GM20431 (cell line): ENCODE measurements around the gene ATF7IP2.
"Not testable (repeated sequence)": the region's sequence is repeated elsewhere in the genome, so short reads cannot be mapped to it uniquely, and the experiment has no call there.

Experiments
- in situ Hi-C: fragments of 300-500 bp; cut with MseI, MboI; formaldehyde crosslinking; loops from one replicate; pipeline ENCODE4 v1.15.0; 2020; ENCODE audit warnings: low sequenced_read_pairs; ENCODE audit not compliant: unreplicated experiment

Gene ATF7IP2

DNA sequence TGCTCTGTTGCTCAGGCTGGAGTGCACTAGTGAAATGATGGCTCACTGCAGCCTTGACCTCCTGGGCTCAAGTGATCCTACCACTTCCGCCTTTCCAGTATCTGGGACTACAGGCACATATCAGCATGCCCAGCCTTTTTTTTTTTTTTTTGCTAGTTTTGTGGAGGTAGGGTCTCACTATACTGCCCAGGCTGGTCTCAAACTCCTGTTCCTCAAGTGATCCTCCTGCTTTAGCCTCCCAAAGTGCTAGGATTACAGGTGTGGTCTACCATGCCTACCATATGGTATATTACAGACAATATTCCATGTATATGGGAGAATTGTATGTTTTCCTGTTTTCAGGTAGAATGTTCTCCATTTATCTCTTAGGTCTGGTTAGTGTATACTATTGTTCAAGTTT is 12.3 kb upstream of the ATF7IP2 start:
- in situ Hi-C loops = no loop called here

DNA sequence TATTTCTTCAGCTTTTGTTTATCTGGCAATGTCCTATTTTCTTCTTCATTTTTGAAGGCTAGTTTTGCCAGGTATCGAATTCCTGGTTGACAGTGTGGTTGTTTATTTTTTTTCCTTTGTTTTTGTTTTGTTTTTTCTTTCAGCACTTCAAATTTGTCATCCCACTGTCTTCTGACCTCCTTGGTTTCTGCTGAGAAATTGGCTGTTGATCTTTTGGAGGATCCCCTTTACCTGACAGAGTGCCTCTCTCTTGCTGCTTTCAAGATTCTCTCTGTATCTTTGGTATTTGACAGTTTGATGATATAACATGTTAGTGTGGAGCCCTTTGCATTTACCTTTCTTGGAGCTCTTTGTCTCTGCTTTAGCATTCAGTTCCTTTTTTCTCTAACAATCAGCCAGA is 9.6 kb upstream of the ATF7IP2 start:
- in situ Hi-C loops = no loop called here

DNA sequence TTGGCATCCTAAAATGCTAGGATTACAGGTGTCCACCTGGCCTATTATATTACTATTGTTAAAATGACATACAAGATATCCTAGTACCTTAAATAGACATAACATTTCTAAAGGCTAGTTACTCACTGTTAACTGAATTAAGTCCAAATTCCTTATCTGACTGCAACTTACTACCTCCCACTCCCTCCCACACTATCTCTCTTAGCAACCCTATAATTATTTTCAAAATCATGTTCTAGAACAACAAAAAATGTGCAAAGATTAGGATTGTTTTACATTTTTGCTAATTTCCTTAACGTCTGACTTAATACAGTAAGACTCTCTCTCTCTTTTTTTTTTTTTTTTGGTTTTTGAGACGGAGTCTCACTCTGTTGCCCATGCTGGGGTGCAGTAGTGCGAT is 2.2 kb upstream of the ATF7IP2 start:
- in situ Hi-C loops = no loop called here

DNA sequence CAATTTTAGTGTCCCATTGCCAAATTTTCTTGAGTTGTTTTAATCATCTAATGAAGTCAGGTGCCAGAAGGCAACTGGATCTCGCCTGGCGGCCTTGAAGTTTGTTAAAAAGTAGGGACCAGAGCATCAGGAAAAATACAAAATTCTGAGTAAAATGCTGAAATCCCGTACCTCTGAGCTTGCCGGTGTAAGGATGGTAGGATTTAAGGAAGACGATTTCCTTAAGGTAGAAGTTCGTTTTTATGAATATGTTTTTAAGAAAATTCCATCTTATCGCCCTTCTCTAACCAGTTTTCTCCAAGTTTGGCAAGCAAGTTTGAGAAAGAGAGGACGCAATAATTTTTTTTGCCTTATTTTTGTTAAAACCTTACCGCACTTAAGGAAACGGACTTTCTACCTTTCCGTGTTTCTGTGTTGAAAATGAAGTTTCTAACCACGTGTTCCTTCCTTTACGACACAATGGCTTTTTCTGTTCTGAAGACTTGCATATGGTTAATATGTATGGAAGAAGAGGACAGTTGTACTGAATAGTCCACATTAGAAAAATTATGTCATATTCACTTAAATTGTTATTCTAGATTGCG is 748 bp downstream of the ATF7IP2 start:
- in situ Hi-C loops = no loop called here

DNA sequence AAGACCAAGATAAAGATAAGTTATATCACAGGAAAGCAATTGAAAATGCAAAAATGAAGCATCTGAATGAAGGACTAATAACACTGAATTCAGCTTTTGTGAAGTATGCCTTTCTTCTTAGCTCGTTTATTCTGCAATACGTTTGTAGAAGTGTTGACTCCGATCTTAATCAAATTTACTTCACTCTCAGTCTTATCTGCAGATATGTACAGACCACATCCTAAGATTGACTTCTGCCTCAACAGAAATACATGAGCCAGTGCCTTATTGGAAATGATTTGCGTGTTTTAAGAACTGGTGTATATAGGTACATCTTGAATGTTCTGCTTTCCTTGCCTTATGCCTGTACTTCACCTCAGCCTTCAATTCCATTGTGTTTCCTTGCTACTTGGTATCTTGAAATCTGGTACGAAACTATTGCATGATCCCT is 1.3 kb downstream of the ATF7IP2 start:
- in situ Hi-C loops = no loop called here

DNA sequence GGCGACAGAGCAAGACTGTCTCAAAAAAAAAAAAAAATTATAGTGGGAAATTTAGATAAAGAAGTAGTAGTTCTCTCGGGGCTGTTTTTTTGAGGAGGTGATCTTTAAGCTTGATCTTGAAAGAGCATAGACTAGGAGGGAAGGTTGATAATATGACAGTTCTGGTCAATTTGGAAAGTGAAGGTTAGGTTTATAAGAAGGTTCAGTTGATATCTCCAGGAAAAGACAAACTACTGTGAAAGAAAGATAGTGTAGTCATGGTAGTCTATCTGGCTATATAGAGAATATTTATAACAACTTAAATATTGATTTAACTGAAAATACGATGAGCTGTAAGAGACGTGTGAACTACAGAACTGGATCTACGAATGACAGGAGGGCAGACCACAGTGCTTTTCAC is 3.1 kb downstream of the ATF7IP2 start:
- in situ Hi-C loops = no loop called here

DNA sequence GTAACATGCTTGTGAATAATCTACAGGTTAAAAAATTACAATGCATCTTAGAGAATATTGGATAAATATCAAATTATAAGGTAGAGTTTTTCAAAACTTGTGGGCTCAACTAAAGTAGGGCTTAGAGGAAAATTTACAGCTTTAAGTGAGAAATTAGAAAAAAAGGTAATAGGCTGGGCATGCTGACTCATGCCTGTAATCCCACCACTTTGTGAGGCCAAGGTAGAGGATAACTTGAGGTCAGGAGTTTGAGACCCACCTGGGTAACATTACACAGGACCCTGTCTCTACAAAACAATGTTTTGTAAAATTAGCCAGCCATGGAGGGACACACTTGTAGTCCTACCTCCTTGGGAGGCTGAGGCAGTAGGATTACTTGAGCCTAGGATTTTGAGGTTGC is 4.5 kb downstream of the ATF7IP2 start:
- in situ Hi-C loops = no loop called here

DNA sequence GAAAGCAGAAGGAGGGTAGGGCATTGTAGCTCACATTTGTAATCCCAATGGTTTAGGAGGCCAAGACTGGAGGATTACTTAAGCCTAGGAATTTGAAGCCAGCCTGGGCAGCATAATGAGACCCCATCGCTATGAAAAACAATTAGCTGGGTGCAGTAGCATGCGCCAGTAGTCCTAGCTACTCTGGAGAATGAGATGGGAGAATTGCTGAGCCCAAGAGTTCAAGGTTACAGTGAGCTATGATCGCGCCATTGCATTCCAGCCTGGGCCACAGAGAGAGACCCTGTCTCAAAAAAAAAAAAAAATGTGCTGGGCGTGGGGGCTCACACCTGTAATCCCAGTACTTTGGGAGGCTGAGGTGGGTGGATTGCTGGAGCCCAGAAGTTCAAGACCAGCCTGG is 5.0 kb downstream of the ATF7IP2 start:
- in situ Hi-C loops = no loop called here

DNA sequence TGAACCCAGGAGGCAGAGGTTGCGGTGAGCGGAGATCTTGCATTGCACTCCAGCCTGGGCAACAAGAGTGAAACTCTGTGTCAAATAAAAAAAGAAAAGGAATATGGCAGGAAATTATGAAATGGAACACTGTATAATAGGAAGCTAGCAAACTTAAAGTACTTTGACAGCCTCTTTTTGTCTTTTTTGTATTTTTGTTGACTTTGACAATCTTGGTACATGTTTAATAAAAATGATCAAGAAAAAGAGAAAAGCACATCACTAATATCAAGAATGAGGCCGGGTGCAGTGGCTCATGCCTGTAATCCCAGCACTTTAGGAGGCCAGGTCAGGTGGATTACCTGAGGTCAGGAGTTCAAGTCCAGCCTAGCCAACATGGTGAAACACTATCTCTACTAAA is 5.5 kb downstream of the ATF7IP2 start:
- in situ Hi-C loops = no loop called here

DNA sequence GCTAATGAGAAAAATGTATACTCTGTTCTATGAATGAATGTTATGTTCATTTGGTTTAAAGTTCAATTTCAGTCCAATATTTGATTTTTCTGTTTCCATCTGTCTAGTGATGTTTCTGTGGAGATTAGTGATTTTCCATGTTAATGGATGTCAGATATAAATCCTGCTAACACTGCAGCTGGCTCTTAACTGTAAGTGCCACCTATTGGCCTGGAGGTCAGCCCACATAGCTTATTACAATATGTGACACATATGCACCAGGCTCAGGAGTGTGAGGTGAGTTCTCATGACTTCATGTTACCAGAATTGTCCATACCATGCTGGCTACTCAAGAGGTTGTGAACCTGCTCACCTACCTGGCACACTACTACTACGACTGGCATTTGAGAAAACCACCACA is 17.1 kb downstream of the ATF7IP2 start:
- in situ Hi-C loops = no loop called here

DNA sequence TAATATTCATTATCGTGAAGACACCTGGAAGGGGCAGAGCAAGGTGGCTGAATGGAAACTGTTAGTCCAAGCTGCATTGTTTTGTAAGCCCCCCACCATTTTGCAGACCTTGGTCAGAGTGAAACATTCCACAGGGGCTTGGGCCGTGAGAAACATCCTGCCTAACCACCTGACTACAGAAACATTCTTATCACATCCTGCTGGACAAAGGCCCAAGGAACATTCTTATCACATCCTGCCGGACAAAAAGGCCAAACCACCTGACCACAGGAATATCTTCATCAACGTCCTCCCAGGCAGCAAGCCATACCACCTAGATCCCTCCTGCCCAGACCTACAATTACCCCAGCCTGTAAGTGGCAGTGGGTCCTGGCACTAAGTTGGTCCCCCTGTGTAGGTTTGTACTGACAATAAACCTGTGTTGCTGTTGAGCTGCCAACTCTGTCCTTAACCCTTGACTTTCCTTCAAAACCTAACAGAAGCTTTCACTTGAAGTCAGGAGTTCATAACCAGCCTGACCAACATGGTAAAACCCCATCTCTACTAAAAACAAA is 19.6 kb downstream of the ATF7IP2 start:
- in situ Hi-C loops = no loop called here

DNA sequence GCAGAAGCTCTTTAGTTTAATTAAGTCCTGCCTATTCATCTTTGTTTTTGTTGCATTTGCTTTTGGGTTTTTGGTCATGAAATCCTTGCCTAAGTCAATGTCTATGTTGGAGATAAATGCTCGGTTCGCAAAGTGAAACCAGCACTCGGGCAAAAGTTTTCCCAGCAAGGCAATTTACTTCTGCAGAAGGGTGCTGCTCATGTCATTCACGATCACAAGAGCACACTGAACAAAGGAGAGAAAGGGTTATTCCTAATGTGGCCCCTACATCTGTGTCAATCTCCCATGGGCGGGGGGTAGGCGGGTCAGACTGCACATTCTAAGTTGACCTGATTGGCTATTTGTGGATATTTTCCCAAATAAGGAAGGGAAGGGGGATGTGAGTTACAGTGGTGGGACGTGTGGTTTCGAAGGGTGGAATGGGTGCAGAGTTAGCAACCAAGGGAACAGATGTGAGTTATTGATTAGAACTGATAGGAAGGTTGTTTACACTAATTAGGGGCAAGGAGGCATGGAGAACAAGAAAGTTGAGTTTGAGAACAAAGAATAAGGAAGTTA is 23.0 kb downstream of the ATF7IP2 start:
- in situ Hi-C loops = no loop called here

DNA sequence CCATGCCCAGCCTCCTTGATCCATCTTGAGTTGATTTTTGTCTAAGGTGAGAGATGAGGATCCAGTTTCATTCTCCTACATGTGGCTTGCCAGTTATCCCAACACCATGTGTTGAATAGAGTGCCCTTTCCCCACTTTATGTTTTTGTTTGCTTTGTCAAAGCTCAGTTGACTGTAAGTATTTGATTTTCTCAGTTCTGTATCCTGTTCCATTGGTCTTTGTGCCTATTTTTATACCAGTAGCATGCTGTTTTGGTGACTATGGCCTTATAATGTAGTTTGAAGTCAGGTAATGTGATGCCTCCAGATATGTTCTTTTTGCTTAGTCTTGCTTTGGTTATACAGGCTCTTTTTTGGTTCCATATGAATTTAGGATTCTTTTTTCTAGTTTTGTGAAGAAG is 23.9 kb downstream of the ATF7IP2 start:
- in situ Hi-C loops = not testable (repeated sequence)

DNA sequence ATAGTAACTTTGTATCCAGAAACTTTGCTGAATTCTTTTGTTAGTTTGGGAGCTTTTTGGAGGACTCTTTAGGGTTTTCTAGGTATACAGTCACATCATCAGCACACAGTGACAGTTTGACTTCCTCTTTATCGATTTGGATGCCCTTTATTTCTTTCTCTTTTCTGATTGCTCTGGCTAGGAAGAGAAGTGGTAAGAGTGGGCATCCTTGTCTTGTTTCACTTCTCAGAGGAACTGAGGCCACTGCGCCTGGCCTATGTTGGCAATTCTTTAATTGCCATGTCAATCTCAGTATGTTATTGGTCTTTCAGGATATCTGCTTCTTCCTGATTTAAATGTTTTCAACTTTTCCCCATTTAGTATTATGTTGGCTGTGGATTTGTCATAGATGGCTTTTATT is 24.6 kb downstream of the ATF7IP2 start:
- in situ Hi-C loops = no loop called here

DNA sequence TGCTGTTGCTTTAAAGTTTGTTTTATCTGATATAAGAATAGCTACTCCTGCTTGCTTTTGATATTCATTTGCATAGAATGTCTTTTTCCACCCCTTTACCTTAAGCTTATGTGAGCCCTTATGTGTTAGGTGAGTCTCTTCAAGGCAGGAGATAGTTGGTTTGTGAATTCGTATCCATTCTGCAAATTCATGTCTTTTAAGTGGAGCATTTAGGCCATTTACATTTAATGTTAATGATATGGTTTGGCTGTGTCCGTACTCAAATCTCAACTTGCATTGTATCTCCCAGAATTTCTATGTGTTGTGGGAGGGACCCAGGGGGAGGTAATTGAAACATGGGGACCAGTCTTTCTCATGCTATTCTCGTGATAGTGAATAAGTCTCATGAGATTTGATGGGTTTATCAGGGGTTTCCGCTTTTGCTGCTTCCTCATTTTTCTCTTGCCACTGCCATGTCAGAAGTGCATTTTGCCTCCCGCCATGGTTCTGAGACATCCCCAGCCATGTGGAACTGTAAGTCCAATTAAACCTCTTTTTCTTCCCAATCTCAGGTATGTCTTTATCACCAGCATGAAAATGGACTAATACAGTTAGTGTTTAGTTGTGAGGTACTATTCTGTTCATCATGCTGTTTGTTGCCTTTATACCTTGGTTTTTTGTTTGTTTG is 27.2 kb downstream of the ATF7IP2 start:
- in situ Hi-C loops = no loop called here

DNA sequence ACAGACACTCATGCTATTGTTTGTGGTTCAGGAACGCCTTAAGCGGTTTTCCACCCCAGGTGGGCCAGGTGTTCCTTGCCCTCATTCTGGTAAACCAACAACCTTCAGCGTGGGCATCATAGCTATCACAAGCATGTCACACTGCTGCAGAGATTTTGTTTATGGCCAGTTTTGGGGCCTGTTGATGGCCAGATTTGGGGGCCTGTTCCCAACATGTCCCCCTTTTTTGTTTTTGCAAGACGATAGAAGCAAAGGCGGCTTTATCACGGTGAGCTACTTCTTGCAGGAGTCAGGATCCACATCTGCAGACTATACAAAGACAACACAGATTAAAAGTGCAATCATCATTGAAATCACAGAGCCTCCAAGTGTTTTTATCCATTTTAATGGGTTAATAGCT is 32.3 kb downstream of the ATF7IP2 start:
- in situ Hi-C loops = not testable (repeated sequence)

DNA sequence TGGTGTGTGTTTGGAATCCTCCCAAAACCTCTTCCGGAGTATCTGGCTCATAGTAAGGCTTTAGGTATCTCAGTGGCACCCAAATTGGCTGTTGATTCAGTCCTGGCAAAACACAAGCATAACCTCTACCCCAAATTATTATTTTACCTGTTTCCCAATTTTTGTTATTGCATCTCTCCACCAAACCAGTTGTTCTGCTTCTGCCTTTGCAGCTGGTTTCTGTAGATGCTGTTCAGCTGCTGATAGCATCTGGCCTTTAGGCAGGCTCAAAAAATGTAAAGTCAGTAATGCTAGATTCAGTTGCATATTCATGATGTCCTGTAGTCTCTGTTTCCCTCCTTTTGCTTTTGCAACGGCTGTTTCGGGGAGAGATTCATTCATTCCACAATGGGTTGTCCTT is 33.8 kb downstream of the ATF7IP2 start:
- in situ Hi-C loops = no loop called here

DNA sequence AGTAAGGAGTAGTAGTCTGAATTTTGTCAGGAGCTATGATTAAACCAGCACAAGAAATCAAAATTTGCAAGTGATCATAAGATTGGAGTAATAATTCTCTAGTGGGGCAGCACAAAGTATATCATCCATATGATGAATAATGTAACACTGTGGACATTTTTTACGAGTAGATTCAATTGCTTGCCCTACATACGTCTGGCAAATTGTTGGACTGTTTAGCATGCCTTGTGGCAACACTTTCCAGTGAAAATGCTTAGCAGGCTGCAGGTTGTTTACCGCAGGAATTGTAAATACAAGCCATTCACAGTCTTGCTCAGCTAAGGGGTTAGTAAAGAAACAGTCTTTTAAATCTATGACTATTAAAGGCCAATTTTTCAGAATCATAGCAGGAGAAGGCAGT is 35.7 kb downstream of the ATF7IP2 start:
- in situ Hi-C loops = no loop called here

DNA sequence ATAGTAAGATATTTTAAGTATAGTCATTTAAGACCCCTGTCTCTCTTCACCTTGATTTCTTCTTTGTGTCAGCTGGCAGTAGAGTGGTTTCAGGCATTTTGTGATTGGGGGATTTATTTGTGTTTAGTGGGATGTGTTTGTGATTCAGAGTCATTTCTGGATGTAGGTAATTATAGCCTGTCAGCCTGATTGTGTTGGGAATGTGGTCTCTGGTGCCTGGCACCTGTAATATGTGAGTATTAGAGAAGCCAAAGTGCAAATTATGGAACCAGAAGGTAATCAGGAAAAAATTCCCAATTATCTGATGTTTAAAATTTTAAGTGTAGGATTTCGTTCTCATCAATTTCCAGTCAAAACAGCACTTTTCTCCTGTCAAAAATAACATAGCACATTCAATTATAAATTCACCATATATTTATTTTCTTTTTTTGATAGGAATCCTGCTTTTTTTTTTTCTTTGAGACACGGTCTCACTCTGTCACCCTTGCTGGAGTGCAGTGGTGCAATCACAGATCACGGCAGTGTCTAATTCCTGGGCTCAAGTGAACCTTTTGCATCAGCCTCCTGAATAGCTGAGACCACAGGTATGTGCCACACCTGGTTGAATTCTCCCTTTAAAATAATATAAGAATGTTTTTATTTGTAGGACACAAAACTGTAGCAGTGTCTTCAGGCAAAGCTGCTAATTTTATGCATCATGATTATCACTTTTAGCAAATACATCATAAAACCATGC is 42.7 kb downstream of the ATF7IP2 start:
- in situ Hi-C loops = no loop called here

DNA sequence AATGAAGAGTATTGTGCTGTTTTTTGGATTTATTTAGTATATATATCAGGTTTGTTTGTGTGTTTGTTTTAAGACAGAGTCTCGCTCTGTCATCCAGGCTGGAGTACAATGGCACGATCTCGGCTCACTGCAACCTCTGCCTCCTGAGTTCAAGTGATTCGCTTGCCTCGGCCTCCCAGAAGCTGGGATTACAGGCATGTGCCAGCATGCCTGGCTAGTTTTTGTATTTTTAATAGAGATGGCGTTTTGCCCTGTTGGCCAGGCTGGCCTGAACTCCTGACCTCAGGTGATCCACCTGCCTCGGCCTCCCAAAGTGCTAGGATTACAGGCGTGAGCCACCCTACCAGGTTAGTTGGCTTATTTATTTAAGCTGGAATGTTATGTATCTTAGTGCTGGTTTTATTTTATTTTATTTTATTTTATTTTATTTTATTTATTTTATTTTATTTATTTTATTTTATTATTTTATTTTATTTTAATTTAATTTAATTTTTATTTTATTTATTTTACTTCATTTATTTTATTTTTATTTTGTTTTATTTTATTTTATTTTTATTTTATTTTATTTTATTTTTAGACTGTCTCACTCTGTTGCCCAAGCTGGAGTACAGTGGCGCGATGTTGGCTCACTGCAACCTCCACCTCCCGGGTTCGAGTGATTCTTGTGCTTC is 43.6 kb downstream of the ATF7IP2 start:
- in situ Hi-C loops = not testable (repeated sequence)
